Esophagus squamous epithelium (tissue), 4 donors: ENCODE measurements around the gene PTPN21.

Source experiments
- POLR2A ChIP-seq, 4 donors: fragments of 450-650 bp; IDR thresholded peaks; one replicate each; pipeline ENCODE4 v1.6.1; 2017; ENCODE audit warnings: antibody characterized with exemption in 4 of 4, mild to moderate bottlenecking in 4 of 4, moderate library complexity in 3 of 4
- TF ChIP-seq, protein P1 (sequence below), 6 experiments: fragments of 450-650 bp in 4 of 6; fragments of 200-600 bp in 2 of 6; sonication (generic) in 2 of 6; IDR thresholded peaks; one replicate each; pipeline ENCODE4 v1.5.1; 2016 to 2019; ENCODE audit warnings: antibody characterized with exemption in 6 of 6, mild to moderate bottlenecking in 4 of 6, moderate library complexity in 4 of 6

DNA sequence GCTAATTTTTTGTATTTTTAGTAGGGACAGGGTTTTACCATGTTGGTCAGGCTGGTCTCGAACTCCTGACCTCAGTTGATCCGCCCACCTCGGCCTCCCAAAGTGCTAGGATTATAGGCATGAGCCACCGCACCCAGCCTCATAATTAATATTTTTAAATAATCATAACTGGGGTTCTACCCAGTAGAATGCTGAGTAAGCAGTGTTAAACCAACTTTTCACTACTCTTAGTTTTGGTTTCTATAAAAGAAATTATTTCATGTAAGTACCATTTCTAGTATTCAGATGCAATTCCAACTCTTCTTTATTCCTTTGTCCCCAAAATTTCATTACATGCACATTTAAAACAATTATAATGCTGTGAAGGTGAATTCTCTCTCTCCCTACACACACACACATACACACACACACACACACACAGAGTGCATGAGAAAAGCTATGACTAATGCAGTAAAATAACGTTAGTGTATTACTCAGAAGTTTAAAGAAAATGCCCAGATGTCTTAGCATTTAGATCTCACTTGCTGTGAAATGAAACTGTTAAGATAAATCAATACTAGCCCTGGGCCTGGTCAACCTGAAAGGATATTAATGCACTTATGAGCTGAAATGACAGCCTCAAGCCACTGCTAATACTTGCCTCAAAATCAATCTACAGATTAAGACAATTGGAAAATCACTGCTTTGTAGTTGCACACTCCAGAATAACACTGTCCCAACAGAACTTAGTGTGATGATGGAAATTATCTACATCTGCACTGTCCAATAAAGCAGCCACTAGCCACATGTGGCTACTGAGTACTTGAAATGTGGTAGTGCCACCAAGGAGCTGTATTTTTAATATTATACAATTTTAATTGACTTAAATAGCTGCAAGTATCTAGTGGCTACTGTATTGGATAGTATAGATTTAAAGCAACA lies 36.0 kb downstream of the PTPN21 start:
- TF ChIP-seq POLR2A (IDR thresholded peaks at IDR 0.05) = no peak
- TF ChIP-seq, protein P1, sequence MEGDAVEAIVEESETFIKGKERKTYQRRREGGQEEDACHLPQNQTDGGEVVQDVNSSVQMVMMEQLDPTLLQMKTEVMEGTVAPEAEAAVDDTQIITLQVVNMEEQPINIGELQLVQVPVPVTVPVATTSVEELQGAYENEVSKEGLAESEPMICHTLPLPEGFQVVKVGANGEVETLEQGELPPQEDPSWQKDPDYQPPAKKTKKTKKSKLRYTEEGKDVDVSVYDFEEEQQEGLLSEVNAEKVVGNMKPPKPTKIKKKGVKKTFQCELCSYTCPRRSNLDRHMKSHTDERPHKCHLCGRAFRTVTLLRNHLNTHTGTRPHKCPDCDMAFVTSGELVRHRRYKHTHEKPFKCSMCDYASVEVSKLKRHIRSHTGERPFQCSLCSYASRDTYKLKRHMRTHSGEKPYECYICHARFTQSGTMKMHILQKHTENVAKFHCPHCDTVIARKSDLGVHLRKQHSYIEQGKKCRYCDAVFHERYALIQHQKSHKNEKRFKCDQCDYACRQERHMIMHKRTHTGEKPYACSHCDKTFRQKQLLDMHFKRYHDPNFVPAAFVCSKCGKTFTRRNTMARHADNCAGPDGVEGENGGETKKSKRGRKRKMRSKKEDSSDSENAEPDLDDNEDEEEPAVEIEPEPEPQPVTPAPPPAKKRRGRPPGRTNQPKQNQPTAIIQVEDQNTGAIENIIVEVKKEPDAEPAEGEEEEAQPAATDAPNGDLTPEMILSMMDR (IDR thresholded peaks at IDR 0.05) = no peak
